GM21529 (cell line): Measurements from ENCODE around the gene GCDH.
"Not testable (repeated sequence)": the region's sequence is repeated elsewhere in the genome, so short reads cannot be mapped to it uniquely, and the experiment has no call there.

Experiments
- ATAC-seq: cut with Tn5 transposase; IDR thresholded peaks from one replicate; pipeline ENCODE4 v1.9.1; 2021; ENCODE audit not compliant: unreplicated experiment

Gene GCDH

DNA sequence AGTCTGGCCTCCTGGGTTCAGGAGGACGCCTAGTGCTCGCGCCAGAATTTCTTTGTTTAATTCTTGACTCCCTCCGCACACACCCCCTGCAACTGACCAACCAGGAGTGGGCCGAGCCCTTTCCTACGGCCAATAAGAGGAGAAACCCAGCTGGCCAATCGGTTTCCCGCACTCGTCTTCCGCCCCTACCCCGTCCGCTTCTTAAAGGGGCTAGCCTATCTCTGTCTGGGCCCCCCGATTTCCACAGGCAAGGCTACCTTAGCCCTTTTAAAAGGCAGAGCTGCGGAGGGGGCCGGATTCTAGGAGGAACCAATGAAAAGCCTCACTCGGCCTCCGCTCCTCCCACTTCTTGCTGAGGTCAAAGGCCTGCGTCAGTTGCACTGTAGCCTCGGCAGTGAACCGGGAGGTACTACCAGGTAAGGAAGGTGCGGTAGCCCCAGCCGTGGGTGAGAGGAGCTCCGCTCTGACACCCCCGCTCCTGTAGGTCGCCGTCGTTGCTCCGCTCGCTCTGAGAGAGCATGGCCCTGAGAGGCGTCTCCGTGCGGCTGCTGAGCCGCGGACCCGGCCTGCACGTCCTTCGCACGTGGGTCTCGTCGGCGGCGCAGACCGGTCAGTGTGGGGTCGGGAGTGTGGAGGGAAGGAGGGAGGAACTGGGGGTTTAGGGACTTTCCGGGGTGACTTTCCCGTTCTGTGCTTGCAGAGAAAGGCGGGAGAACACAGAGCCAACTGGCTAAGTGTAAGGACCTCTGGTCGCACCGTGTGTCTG, at the start of gene GCDH:
TSS of gene GCDH (plus strand) at position 374 of the 766 bp plus-strand sequence. CDS start at position 519, 145 bp downstream.
- ATAC-seq, result peak; percentile 94

DNA sequence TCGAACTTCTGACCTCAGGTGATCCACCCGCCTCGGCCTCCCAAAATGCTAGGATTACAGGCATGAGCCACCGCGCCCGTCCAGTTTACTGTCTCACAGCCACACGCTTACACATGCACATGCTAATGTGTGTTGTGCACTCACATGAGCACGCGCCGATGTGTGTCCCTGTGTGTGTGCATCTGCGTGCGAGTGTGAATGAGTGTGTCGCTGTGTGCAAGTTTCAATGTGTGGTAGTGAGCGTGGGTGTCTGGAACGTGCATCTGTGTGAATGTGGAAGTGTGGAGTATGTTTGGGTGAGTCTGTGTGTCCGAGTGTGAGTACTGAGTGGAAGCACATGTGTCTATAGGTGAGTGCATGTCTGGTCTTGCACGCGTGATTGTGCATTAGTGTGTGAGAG, 48.4 kb upstream of the GCDH start:
- no peak for ATAC-seq

DNA sequence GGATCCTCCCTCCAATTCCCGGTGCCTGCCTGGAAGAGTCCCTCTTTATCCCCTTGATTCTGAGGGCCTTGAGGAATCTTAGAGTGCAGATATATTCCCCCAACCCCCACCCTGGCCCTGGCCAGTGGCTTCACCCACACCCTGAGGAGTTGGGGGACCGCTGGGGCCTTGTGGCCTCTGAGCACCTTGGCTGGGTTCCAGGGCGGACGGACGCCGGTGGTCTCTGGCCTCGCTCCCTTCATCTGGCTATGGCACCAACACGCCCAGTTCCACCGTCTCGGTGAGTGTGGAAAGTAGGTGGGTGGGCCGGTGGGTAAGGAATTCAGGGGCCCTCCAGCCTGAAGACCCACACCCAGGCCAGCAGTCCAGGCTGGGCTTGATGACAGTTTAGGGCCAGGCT, 47.6 kb upstream of the GCDH start:
- ATAC-seq, result no peak

DNA sequence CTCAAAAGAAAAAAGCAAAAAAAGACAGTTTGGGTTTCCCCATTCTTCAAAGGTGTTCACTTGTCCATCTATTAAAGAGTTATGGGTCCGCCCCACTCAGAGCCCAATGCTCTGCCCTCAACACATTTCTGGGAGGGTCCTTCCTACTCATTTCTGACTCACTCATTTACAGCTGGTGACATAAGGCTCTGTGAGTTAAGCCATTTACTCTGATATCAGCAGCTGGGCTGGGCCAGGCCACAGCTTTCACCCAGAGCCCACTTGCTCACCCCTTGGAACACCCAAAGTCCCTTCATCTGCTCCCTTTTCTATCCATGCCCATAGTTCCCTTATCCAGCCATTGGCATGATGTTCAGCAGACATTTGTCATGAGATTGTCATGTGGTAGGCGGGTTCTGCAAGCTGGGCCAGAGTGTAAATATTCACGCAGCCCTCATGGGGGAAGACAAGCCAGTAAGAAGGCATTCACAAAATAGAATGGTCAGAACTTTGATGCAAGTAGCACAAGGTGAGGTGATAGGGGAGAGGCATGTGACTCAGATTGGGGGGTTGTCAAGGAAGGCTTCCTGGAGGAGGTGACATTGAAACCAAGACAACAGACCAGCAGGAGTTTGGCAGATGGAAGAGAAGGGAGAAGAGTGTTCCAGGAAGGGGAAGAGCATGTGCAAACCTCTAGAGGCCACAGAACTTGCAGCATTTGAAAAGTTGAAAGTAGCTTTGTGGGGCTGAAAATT, 46.8 kb upstream of the GCDH start:
- no peak for ATAC-seq

GRCh38 chr19:12846613-12847012, 44.3 kb upstream of the GCDH start:
- ATAC-seq, result not testable (repeated sequence)

DNA sequence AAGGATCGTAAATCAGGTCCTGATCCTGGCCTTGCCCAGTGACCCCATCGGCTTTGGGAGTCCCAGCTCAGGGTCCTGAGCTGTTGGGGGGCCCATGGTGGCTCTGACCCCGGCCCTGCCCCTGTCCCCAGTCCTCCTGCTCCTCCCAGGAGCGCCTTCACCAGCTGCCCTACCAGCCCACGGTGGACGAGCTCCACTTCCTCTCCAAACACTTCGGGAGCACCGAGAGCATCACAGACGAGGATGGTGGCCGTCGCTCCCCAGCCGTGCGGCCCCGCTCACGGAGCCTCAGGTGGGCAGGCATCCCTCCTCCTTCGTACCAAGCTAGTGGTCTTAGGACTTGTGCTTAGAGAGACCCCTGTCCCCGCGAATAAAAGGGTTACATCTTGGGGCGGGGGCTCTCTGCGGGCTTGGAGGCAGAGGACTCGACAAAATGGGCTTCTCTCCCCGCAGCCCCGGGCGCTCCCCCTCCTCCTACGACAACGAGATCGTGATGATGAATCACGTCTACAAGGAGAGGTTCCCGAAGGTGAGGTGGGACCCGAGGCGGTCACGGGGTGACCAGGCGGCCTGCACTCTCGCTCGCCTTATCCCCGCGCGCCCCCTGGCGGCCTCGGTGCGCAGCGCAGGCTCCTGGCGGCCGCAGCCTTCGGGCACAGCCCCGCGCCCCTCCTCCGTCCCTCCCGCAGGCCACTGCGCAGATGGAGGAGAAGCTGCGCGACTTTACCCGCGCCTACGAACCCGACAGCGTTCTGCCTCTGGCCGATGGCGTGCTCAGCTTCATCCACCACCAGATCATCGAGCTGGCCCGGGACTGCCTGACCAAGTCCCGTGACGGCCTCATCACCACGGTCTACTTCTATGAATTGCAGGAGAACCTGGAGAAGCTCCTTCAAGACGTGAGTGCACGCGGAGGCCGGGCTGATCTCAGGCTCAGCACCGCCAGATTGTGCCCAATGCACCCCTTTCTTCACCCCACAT, 43.5 kb upstream of the GCDH start:
- no peak for ATAC-seq

- no peak for ATAC-seq
Observed at GRCh38 chr19:12856653-12857052, 34.3 kb upstream of the GCDH start.

GRCh38 chr19:12858041-12858928, 32.7 kb upstream of the GCDH start:
- ATAC-seq, result no peak

DNA sequence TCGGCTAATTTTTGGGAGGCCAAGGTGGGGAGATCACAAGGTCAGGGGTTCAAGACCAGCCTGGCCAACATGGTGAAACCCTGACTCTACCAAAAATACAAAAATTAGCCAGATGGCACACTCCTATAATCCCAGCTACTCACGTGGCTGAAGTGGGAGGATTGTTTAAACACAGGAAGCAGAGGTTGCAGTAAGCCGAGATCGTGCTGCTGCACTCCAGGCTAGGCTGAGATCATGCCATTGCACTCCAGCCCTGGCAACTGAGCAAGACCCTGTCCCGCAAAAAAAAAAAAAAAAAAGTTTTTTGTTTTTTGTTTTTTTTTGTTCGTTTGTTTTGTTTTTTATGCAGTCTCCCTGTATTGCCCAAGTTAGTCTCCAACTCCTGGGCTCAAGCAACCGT, 31.4 kb upstream of the GCDH start:
- ATAC-seq, result no peak

GRCh38 chr19:12864143-12864542, 26.8 kb upstream of the GCDH start:
- ATAC-seq, result no peak

DNA sequence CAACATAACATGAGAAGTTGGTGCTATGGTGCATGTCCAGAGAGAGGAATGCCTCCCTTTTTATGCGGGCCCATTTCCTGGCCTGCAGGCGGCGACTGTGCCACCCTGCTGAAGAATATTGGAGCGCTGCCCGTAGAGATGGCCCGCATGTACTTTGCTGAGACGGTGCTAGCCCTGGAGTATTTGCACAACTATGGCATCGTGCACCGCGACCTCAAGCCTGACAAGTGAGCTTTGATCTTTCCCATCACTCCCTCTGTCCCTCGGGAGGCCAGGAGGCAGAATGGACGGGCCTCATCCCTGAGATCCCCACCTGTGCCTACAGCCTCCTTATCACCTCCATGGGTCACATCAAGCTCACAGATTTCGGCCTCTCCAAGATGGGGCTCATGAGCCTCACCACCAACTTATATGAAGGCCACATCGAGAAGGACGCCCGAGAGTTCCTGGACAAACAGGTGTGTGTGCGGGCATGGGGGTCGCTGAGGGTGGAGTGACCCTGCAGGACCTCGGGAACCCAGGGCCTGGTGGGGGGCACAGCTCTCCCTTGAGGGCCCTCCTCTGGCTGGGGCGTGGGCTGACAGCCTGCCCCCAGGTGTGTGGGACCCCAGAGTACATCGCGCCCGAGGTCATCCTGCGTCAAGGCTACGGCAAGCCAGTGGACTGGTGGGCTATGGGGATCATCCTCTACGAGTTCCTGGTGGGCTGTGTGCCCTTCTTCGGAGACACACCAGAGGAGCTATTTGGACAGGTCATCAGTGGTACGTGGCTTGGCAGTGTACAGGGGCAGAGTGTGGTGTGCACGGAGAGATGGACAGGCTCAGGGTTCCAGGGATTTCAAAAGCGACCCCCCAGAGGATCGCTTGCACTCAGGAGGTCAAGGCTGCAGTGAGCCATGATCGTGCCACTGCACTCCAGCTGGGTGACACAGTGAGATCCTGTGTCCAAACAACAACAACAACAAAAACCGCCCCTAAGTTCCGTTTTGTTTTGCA, 25.9 kb upstream of the GCDH start:
- no peak for ATAC-seq

GRCh38 chr19:12865746-12866415, 25.1 kb upstream of the GCDH start:
- ATAC-seq, result no peak

GRCh38 chr19:12866416-12867119, 24.4 kb upstream of the GCDH start:
- no peak for ATAC-seq

DNA sequence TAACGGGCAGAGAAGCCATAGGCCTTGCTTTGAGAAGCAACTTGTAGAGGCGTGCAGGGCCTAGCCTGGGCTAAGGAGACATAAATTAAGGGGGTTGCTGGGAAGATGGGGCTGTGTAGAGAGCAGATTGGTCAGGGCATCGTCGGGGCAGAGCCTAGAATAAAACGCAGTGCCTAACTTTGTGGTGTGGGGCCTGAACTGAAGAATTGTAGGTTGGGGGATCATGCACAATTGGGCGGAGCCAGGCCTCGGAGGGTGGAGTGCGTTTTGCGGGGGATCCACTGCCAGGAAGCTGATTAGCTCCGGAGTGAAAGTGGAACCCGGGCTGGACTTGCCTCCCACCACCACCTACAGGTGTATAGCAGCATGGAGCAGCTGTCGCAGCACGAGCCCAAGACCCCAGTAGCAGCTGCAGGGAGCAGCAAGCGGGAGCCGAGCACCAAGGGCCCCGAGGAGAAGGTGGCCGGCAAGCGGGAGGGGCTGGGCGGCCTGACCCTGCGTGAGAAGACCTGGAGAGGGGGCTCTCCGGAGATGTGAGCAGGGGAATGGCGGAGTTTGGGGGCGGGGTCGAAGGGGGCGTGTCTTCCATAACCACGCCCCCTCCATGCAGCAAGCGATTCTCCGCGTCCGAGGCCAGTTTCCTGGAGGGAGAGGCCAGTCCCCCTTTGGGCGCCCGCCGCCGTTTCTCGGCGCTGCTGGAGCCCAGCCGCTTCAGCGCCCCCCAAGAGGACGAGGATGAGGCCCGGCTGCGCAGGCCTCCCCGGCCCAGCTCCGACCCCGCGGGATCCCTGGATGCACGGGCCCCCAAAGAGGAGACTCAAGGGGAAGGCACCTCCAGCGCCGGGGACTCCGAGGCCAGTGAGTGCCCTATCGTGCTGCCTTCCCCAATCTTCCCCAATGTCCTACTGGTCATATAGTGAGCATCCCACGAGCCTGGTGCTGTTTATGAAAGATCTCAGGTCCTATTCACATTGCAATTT, 23.6 kb upstream of the GCDH start:
- ATAC-seq, result peak; percentile 72

- no peak for ATAC-seq
Observed at GRCh38 chr19:12868540-12869112, 22.3 kb upstream of the GCDH start.

GRCh38 chr19:12871681-12872080, 19.3 kb upstream of the GCDH start:
- ATAC-seq, result no peak
